GM18867 (cell line): Measurements from ENCODE around the gene UQCRH.
"Not testable (repeated sequence)": the region's sequence is repeated elsewhere in the genome, so short reads cannot be mapped to it uniquely, and the experiment has no call there.

Experiments used
- ATAC-seq: cut with Tn5 transposase; IDR thresholded peaks from one replicate; pipeline ENCODE4 v1.9.1; 2021; ENCODE audit warnings: mild to moderate bottlenecking, moderate library complexity; ENCODE audit not compliant: unreplicated experiment

UQCRH gene

DNA sequence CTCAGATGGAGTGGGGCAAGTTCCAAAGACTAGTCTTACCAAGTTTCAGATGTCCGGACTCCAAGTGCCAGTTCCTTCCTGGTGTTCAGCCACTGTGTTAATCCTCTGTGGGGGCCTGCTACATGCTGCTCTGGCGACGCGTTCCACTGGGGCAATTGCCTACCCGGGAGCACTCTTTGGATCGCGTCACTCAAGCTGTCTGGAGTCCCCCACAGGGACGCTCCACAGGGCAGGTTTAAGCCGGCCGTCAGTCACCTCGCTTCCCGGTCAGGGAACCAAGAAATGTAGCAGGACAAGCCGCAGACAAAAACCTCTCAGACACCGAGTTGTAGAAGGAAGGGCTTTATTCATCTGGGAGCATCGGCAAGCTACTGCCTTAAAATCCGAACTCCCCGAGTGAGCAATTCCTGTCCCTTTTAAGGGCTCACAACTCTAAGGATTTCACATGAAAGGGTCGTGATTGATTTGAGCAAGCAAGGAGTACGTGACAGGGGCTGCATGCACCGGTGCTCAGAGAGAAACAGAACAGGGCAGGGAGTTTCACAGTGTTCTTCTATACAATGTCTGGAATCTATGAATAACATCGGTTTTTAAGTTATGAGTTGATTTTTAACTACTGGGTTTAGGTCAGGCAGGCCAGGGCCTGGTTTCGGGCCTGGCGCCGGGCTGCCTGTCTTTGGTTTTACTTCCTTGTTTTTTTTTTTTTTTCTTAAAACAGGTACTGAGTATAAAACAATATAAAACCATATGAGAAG is 28.5 kb downstream of the UQCRH start:
- ATAC-seq: not testable (repeated sequence)

- ATAC-seq: peak; percentile 56
Measured at GRCh38 chr1:46333300-46334029, 30.0 kb downstream of the UQCRH start.

DNA sequence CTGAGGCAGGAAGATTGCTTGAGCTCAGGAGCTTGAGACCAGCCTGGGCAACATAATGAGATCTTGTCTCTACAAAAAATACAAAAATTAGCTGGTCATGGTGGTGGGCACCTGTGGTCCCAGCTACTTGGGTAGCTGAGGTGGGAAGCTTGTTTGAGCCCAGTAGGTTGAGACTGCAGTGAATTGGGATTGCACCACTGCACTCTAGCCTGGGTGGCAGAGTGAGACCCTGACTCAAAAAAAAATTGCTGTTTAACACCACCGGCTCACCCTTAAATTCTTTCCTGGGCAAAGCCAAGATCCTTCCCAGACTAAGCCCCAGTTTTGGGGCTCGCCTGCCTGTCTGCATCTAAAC is 30.5 kb downstream of the UQCRH start:
- no peak for ATAC-seq

GRCh38 chr1:46335081-46335480 is 31.6 kb downstream of the UQCRH start:
- no peak for ATAC-seq

DNA sequence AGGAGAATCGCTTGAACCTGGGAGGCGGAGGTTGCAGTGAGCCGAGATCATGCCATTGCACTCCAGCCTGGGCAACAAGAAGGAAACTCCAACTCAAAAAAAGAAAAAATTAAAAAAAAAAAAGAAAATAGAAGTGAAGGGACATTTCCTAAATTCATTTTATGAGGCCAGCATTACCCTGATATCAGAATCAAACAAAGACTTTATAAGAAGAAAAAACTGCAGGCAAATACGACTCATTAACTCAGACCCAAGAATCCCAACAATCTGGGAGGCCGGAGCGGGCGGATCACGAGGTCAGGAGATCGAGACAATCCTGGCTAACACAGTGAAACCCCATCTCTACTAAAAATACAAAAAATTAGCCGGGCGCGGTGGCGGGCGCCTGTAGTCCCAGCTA is 33.9 kb downstream of the UQCRH start:
- not testable (repeated sequence) for ATAC-seq

- ATAC-seq: peak; percentile 66
Measured at GRCh38 chr1:46340404-46341221, 37.1 kb downstream of the UQCRH start, which contains the start of gene NSUN4. TSS of gene NSUN4 (plus strand) at chr1:46340807. CDS start at chr1:46340827, 20 bp downstream.

GRCh38 chr1:46341222-46342083 is 38.0 kb downstream of the UQCRH start:
- no peak for ATAC-seq

- no peak for ATAC-seq
Measured at GRCh38 chr1:46342084-46342656, 38.7 kb downstream of the UQCRH start.

- ATAC-seq: no peak
Measured at GRCh38 chr1:46342677-46343350, 39.3 kb downstream of the UQCRH start.

- ATAC-seq: no peak
Measured at GRCh38 chr1:46343351-46343695, 39.8 kb downstream of the UQCRH start.

GRCh38 chr1:46343705-46344104 is 40.2 kb downstream of the UQCRH start:
- no peak for ATAC-seq

DNA sequence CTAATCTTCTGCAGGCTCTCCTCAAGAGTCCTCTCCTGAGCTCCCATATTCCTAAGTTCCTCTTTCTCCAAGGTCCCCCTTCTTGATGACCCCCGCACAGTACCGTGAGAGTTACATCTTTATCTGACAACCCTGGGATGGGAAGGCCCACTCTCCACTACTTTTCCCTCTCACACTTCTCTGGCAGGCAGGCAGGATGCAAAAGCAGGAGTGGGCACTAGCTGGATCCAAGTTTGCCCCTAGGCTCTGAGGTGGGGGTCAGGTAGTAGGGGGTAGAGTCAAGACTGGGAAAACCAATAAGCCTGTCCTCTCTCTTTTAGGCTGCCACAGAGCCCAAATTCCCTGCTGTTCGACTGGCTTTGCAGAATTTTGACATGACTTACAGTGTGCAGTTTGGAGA is 41.0 kb downstream of the UQCRH start:
- ATAC-seq: no peak

- no peak for ATAC-seq
Measured at GRCh38 chr1:46345281-46345680, 41.8 kb downstream of the UQCRH start.

- no peak for ATAC-seq
Measured at GRCh38 chr1:46352363-46352762, 48.9 kb downstream of the UQCRH start.

- ATAC-seq: not testable (repeated sequence)
Measured at GRCh38 chr1:46355920-46356319, 52.4 kb downstream of the UQCRH start.

GRCh38 chr1:46362158-46362557 is 58.7 kb downstream of the UQCRH start:
- no peak for ATAC-seq

DNA sequence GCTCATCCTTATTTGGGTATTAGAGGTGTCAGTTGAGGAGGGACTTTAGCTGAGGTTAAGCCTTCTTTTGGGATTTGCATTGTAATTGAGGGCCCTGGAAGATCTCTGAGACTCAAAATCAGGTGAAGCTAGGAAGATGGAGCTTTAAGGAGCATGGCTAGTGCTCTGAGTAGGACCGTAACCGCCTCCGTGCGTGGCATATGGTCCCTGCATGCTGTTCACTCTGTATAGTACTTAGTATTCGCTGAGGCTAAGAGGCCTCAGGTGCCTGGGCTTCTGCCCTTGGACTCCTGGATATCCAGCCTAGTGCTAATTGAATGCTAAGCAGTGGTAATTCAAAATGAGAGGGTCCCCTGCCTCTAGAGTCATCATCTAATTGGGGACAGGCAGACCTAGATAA is 59.6 kb downstream of the UQCRH start:
- ATAC-seq: no peak

GRCh38 chr1:46364612-46365011 is 61.1 kb downstream of the UQCRH start:
- ATAC-seq: no peak

- not testable (repeated sequence) for ATAC-seq
Measured at GRCh38 chr1:46365796-46366195, 62.3 kb downstream of the UQCRH start.
